ENCODE data around the gene SLC22A23.
"Not testable (repeated sequence)": the region's sequence is repeated elsewhere in the genome, so short reads cannot be mapped to it uniquely, and the experiment has no call there.

The SLC22A23 gene

GRCh38 chr6:3403238-3404173 lies 53.3 kb downstream of the SLC22A23 start:
- no peak for DNase-seq

GRCh38 chr6:3402310-3403237 lies 54.3 kb downstream of the SLC22A23 start:
- DNase-seq, result no peak

- DNase-seq, result no peak
Observed at GRCh38 chr6:3400162-3400561, 56.7 kb downstream of the SLC22A23 start.

GRCh38 chr6:3398755-3399696 lies 57.8 kb downstream of the SLC22A23 start:
- DNase-seq, result no peak

- DNase-seq, result no peak
Observed at GRCh38 chr6:3398165-3398562, 58.7 kb downstream of the SLC22A23 start.

- no peak for DNase-seq
Observed at GRCh38 chr6:3397229-3398164, 59.4 kb downstream of the SLC22A23 start.

GRCh38 chr6:3396503-3397180 lies 60.2 kb downstream of the SLC22A23 start:
- no peak for DNase-seq

- no peak for DNase-seq
Observed at GRCh38 chr6:3394671-3395070, 62.2 kb downstream of the SLC22A23 start.

- DNase-seq, result no peak
Observed at GRCh38 chr6:3393836-3394202, 63.0 kb downstream of the SLC22A23 start.

GRCh38 chr6:3392930-3393835 lies 63.7 kb downstream of the SLC22A23 start:
- DNase-seq, result no peak

GRCh38 chr6:3391902-3392458 lies 64.9 kb downstream of the SLC22A23 start:
- DNase-seq, result no peak

- no peak for DNase-seq
Observed at GRCh38 chr6:3390698-3391097, 66.2 kb downstream of the SLC22A23 start.

- DNase-seq, result no peak
Observed at GRCh38 chr6:3389390-3390167, 67.3 kb downstream of the SLC22A23 start.

- no peak for DNase-seq
Observed at GRCh38 chr6:3388786-3389185, 68.1 kb downstream of the SLC22A23 start.

GRCh38 chr6:3386374-3386857 lies 70.4 kb downstream of the SLC22A23 start:
- no peak for DNase-seq

GRCh38 chr6:3385660-3386151 lies 71.1 kb downstream of the SLC22A23 start:
- DNase-seq, result no peak

- not testable (repeated sequence) for DNase-seq
Observed at GRCh38 chr6:3385181-3385580, 71.7 kb downstream of the SLC22A23 start.
